GM21447 (cell line): ENCODE data around the gene RHOF.
"Not testable (repeated sequence)": the region's sequence is repeated elsewhere in the genome, so short reads cannot be mapped to it uniquely, and the experiment has no call there.

Source experiments
- ATAC-seq: cut with Tn5 transposase; IDR thresholded peaks from one replicate; pipeline ENCODE4 v1.9.1; 2021; ENCODE audit not compliant: unreplicated experiment

The RHOF gene

GRCh38 chr12:121776190-121777098 lies 17.0 kb downstream of the RHOF start:
- ATAC-seq, result peak; percentile 47

GRCh38 chr12:121775501-121775900 lies 18.0 kb downstream of the RHOF start:
- ATAC-seq, result no peak

- no peak for ATAC-seq
Measured at GRCh38 chr12:121774968-121775474, 18.5 kb downstream of the RHOF start.

- ATAC-seq, result peak; percentile 79
Measured at GRCh38 chr12:121773011-121773777, 20.3 kb downstream of the RHOF start.

- no peak for ATAC-seq
Measured at GRCh38 chr12:121770813-121771625, 22.5 kb downstream of the RHOF start.

- no peak for ATAC-seq
Measured at GRCh38 chr12:121770388-121770787, 23.1 kb downstream of the RHOF start.

GRCh38 chr12:121769831-121770301 lies 23.6 kb downstream of the RHOF start:
- no peak for ATAC-seq

GRCh38 chr12:121769297-121769830 lies 24.1 kb downstream of the RHOF start:
- no peak for ATAC-seq

GRCh38 chr12:121767525-121768016 lies 25.9 kb downstream of the RHOF start:
- no peak for ATAC-seq

- no peak for ATAC-seq
Measured at GRCh38 chr12:121766290-121767039, 27.0 kb downstream of the RHOF start.

GRCh38 chr12:121765573-121765972 lies 27.9 kb downstream of the RHOF start:
- ATAC-seq, result no peak

GRCh38 chr12:121764808-121765207 lies 28.7 kb downstream of the RHOF start:
- ATAC-seq, result no peak

- no peak for ATAC-seq
Measured at GRCh38 chr12:121762269-121762668, 31.2 kb downstream of the RHOF start.

- ATAC-seq, result not testable (repeated sequence)
Measured at GRCh38 chr12:121758536-121758935, 35.0 kb downstream of the RHOF start.

GRCh38 chr12:121755591-121755990 lies 37.9 kb downstream of the RHOF start:
- no peak for ATAC-seq

- no peak for ATAC-seq
Measured at GRCh38 chr12:121754836-121755235, 38.7 kb downstream of the RHOF start.

- no peak for ATAC-seq
Measured at GRCh38 chr12:121753844-121754264, 39.6 kb downstream of the RHOF start.

- no peak for ATAC-seq
Measured at GRCh38 chr12:121751749-121752351, 41.6 kb downstream of the RHOF start.

GRCh38 chr12:121751034-121751433 lies 42.5 kb downstream of the RHOF start:
- no peak for ATAC-seq
